NT2/D1 (cell line): ENCODE measurements around the gene PAPSS2.
A peak's percentile ranks its signal among the peaks of the same experiment; 100 is the strongest.
"Not testable (repeated sequence)": the region's sequence is repeated elsewhere in the genome, so short reads cannot be mapped to it uniquely, and the experiment has no call there.

Experiments
- DNase-seq: peaks from one replicate; pipeline ENCODE4 v3.0.0-alpha.2; 2011; ENCODE audit warnings: low read depth, low spot score
- H3K27me3 ChIP-seq: 2 replicates; pipeline ENCODE4 v1.6.0; 2011; ENCODE audit warnings: mild to moderate bottlenecking; ENCODE audit not compliant: insufficient read length, insufficient read depth
- H3K36me3 ChIP-seq: 2 replicates; pipeline ENCODE4 v1.6.1; 2011; ENCODE audit warnings: mild to moderate bottlenecking, low read length, mixed read lengths; ENCODE audit not compliant: insufficient read depth, insufficient read length
- H3K4me1 ChIP-seq: 2 replicates; pipeline ENCODE4 v1.5.1; 2011; ENCODE audit not compliant: insufficient read depth, insufficient read length
- H3K4me3 ChIP-seq: 2 replicates; pipeline ENCODE4 v1.5.1; 2011; ENCODE audit warnings: low read depth; ENCODE audit not compliant: insufficient read length
- H3K9ac ChIP-seq: 2 replicates; pipeline ENCODE4 v1.6.0; 2011; ENCODE audit warnings: low read depth; ENCODE audit not compliant: insufficient read length
- H3K9me3 ChIP-seq: 2 replicates; pipeline ENCODE4 v1.5.1; 2011; ENCODE audit warnings: mild to moderate bottlenecking, low read length; ENCODE audit not compliant: insufficient read depth
- SUZ12 ChIP-seq: IDR thresholded peaks from 2 replicates; pipeline ENCODE4 v1.6.1; 2011; ENCODE audit not compliant: insufficient read length, insufficient read depth; ENCODE audit errors: extremely low read depth
- YY1 ChIP-seq: IDR thresholded peaks from 2 replicates; pipeline ENCODE4 v1.6.1; 2011; ENCODE audit not compliant: insufficient read length, insufficient read depth
- ZNF274 ChIP-seq: IDR thresholded peaks from 2 replicates; pipeline ENCODE4 v1.6.1; 2011; ENCODE audit warnings: mild to moderate bottlenecking, low read depth, low read length

The PAPSS2 gene

DNA sequence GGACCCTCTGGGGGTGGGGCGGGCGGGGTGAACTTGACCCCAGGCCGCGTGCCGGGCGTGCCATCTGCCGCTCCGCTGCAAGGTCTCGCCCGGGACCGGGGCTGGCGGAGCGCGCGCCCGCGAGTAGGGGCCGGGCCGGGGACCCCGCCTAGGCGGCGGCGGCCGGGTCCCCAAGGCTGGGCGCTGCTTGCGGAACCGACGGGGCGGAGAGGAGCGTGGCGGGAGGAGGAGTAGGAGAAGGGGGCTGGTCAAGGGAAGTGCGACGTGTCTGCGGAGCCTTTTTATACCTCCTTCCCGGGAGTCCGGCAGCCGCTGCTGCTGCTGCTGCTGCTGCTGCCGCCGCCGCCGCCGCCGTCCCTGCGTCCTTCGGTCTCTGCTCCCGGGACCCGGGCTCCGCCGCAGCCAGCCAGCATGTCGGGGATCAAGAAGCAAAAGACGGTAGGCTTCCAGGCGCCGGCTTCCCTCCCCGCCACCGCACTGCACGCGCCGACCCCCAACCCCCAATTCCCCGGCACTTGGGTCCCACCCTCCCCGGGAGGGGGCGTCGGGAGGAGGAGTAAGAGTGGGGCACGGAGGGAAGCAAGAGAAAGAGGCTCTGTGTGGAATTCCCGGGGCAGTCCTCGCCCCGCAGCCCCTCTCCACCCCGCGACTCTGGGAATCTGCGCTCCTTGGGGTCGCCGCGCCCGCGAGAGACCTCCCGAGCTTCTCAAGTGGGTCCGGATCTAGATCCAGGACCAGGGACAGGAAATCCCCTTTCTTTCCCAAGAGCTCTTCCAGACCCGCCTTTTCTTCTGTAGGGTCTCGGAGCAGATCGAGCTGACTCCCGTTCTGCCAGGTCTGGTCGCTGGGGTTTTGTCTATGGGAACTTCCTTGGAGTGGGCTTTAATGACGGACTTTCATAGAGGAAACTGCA, at the start of gene PAPSS2:
TSS of gene PAPSS2 (plus strand) at position 308 of the 913 bp plus-strand sequence. CDS start at position 412, 104 bp downstream.
- peaks cover 3% of the 10 kb centered on the region for H3K27me3 ChIP-seq
- TF ChIP-seq ZNF274 (no peak), YY1 (no peak), SUZ12 (no peak)
- peak within 1 kb of the TSS; percentile 57 for H3K9ac ChIP-seq
- no peaks in the 10 kb centered on the region for H3K9me3 ChIP-seq
- H3K4me3 ChIP-seq, result peak within 1 kb of the TSS; percentile 58
- peaks cover 5% of the 10 kb centered on the region for H3K36me3 ChIP-seq
- H3K4me1 ChIP-seq, result peaks cover 4% of the 10 kb centered on the region
- DNase-seq, result no peak

DNA sequence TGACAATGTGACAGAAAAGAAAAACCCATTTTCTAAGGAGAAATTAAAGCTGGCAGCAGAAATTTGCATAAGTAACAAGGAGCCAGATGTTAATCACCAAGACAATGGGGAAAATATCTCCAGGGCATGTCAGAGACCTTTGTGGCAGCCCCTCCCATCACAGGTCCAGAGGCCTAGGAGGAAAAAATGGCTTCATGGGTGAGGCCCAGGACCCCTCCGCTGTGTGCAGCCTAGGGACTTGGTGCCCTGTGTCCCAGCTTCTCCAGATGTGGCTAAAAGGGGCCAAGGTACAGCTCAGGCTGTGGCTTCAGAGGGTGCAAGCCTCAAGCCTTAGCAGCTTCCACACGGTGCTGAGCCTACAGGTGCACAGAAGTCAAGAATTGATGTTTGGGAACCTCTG, 48.3 kb upstream of the PAPSS2 start:
- H3K27me3 ChIP-seq, H3K9ac ChIP-seq, H3K4me3 ChIP-seq, H3K36me3 ChIP-seq, DNase-seq, H3K4me1 ChIP-seq: not testable (repeated sequence)
- peaks cover 15% of the 10 kb centered on the region; the same call in 1 of the 2 replicates for H3K9me3 ChIP-seq

GRCh38 chr10:87612115-87612514, 47.6 kb upstream of the PAPSS2 start:
- no peaks in the 10 kb centered on the region for H3K4me1 ChIP-seq
- H3K4me3 ChIP-seq, result no peak overlapping the region
- H3K27me3 ChIP-seq, result no peaks in the 10 kb centered on the region
- peaks cover 15% of the 10 kb centered on the region; the same call in 1 of the 2 replicates for H3K9me3 ChIP-seq
- no peak for DNase-seq
- no peak for TF ChIP-seq YY1
- H3K9ac ChIP-seq, result no peak overlapping the region
- H3K36me3 ChIP-seq, result no peaks in the 10 kb centered on the region

DNA sequence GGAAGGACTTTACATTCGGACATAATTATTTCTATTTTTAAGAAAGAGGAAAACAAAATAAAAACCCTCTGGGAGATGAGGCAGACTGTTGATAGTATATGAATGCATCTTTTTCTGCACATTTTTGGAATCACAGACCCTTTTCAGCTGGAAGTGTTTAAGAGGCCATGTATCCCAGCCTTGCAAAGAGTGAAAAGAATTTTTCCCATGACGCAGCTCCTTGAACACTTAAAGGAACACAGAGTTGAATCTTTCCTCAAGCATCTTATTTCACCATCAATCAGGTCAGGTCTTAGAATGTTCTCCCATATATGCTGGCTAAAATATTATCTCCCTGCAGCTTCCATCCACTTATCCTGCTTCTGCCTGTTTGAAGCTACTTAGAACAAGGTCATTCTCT, 45.9 kb upstream of the PAPSS2 start:
- no peak overlapping the region for H3K4me3 ChIP-seq
- no peak for TF ChIP-seq ZNF274
- no peak for TF ChIP-seq SUZ12
- TF ChIP-seq YY1, result no peak
- H3K27me3 ChIP-seq, result no peaks in the 10 kb centered on the region
- no peak for DNase-seq
- no peaks in the 10 kb centered on the region for H3K4me1 ChIP-seq
- peaks cover 15% of the 10 kb centered on the region; the same call in 1 of the 2 replicates for H3K9me3 ChIP-seq
- no peak overlapping the region for H3K9ac ChIP-seq
- no peaks in the 10 kb centered on the region for H3K36me3 ChIP-seq

DNA sequence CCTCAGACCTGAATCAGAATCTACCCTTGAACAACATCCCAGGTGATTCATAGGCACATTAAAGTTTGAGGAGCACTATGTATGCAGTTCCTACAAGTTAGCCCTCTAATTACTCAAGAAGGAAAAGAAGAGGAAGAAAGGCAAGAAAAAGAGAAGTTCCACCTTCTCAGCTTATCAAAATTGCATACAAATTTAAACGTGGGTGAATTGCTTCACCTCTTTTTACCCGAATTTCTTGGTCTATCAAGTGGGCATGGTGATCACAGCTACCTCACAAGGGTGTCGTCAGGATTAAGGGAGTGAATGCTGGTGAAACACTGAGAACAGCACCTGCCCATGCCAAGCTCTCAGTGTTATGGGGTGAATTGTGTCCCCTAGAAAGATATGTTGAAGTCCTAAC, 43.8 kb upstream of the PAPSS2 start:
- Histone ChIP-seq H3K27me3 (no peaks in the 10 kb centered on the region), H3K9me3 (peaks cover 15% of the 10 kb centered on the region; the same call in 1 of the 2 replicates), H3K4me3 (no peak overlapping the region), H3K9ac (no peak overlapping the region), H3K4me1 (peaks cover 2% of the 10 kb centered on the region), H3K36me3 (no peaks in the 10 kb centered on the region)
- TF ChIP-seq ZNF274 (no peak), SUZ12 (no peak), YY1 (no peak)
- no peak for DNase-seq

DNA sequence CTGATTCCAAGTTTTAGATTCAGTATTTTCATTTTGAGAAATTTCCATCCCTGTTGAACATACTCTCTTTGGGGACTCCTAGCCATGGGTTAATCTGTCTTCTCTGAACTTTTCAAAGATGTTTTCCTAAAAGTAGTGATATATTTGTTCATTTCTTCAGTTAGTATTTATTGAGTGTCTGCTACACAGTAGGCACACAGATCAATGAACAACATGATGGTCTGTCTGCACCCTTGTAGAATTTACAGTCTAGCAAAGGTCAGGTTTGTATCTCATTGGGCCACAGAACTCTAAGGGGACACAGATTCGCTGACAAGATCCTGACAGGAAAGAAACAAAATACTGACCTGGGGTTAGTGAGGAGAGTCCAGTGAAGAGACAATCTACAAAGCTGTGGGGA, 42.2 kb upstream of the PAPSS2 start:
- H3K4me1 ChIP-seq, result peaks cover 3% of the 10 kb centered on the region
- H3K9me3 ChIP-seq, result no peaks in the 10 kb centered on the region; the same call in 1 of the 2 replicates
- TF ChIP-seq SUZ12, result no peak
- no peaks in the 10 kb centered on the region for H3K27me3 ChIP-seq
- H3K9ac ChIP-seq, result no peak overlapping the region
- no peak for DNase-seq
- H3K4me3 ChIP-seq, result no peak overlapping the region
- H3K36me3 ChIP-seq, result no peaks in the 10 kb centered on the region

GRCh38 chr10:87618566-87619423, 40.9 kb upstream of the PAPSS2 start:
- H3K4me1 ChIP-seq, result peaks cover 3% of the 10 kb centered on the region
- no peak for DNase-seq
- no peak for TF ChIP-seq ZNF274
- H3K9ac ChIP-seq, result no peak overlapping the region
- no peak overlapping the region for H3K4me3 ChIP-seq
- no peaks in the 10 kb centered on the region for H3K9me3 ChIP-seq
- no peaks in the 10 kb centered on the region for H3K27me3 ChIP-seq
- no peaks in the 10 kb centered on the region for H3K36me3 ChIP-seq
